ENCODE data around the gene ARRDC2. TPM values are rescaled to one million over a fixed set of nuclear protein-coding genes. Genes with fewer than 3 reads are reported as not detected.

Gene ARRDC2
- total RNA-seq, 1 donor from 2014 or later = 2.6 TPM

- no peaks in the 10 kb centered on the region for H3K79me2 ChIP-seq (ENCODE audit: insufficient read depth, low read length)
- peak overlapping the region; percentile 9 for H3K4me2 ChIP-seq (ENCODE audit: low read length)
- no peaks in the 10 kb centered on the region for H3K4me1 ChIP-seq (ENCODE audit: insufficient read depth, low read length)
- TF ChIP-seq CTCF (IDR thresholded peaks at IDR 0.05; ENCODE audit: insufficient read depth, low read depth, low read length) = no peak
- no peak for TF ChIP-seq EZH2 (IDR thresholded peaks at IDR 0.05; ENCODE audit: insufficient read depth, low read length)
- Mint-ChIP-seq H3K4me3 (ENCODE audit: unreplicated experiment) (no peak overlapping the region), H3K27me3 (ENCODE audit: low read depth, unreplicated experiment) (peaks cover 26% of the 10 kb centered on the region), H3K4me1 (ENCODE audit: low read depth, unreplicated experiment) (no peaks in the 10 kb centered on the region), H3K36me3 (ENCODE audit: low read depth, unreplicated experiment) (no peaks in the 10 kb centered on the region), H3K27ac (ENCODE audit: unreplicated experiment) (no peak overlapping the region), H3K9me3 (ENCODE audit: unreplicated experiment) (no peaks in the 10 kb centered on the region)
- no peaks in the 10 kb centered on the region for H3K9me3 ChIP-seq (ENCODE audit: insufficient read depth, low read depth, low read length)
- H2AFZ ChIP-seq (ENCODE audit: low read depth, low read length) = no peak overlapping the region
- FAIRE-seq = no peak
- no peak overlapping the region for H3K4me3 ChIP-seq (ENCODE audit: insufficient read depth, low read depth, low read length)
- no peaks in the 10 kb centered on the region for H3K36me3 ChIP-seq (ENCODE audit: insufficient read depth, low read length)
- H3K27me3 ChIP-seq (ENCODE audit: insufficient read depth, low read length) = peaks cover 2% of the 10 kb centered on the region
- H4K20me1 ChIP-seq (ENCODE audit: insufficient read depth, low read length) = no peaks in the 10 kb centered on the region
- H3K27ac ChIP-seq (ENCODE audit: low read depth, low read length) = no peak overlapping the region
- no peak overlapping the region for H3K9ac ChIP-seq (ENCODE audit: low read length)
- peak; percentile 41 for DNase-seq (ENCODE audit: low read depth)
Observed at GRCh38 chr19:18053576-18054219, 45.7 kb downstream of the ARRDC2 start.

GRCh38 chr19:18055967-18056366 is 48.0 kb downstream of the ARRDC2 start:
- Mint-ChIP-seq H3K27ac (ENCODE audit: unreplicated experiment) (no peak overlapping the region), H3K4me3 (ENCODE audit: unreplicated experiment) (no peak overlapping the region), H3K9me3 (ENCODE audit: unreplicated experiment) (no peaks in the 10 kb centered on the region), H3K27me3 (ENCODE audit: low read depth, unreplicated experiment) (peaks cover 27% of the 10 kb centered on the region), H3K36me3 (ENCODE audit: low read depth, unreplicated experiment) (no peaks in the 10 kb centered on the region), H3K4me1 (ENCODE audit: low read depth, unreplicated experiment) (no peaks in the 10 kb centered on the region)
- Histone ChIP-seq H3K4me1 (ENCODE audit: insufficient read depth, low read length) (no peaks in the 10 kb centered on the region), H3K27ac (ENCODE audit: low read depth, low read length) (no peak overlapping the region), H3K4me2 (ENCODE audit: low read length) (no peak overlapping the region), H3K9me3 (ENCODE audit: insufficient read depth, low read depth, low read length) (peaks cover 3% of the 10 kb centered on the region), H3K36me3 (ENCODE audit: insufficient read depth, low read length) (no peaks in the 10 kb centered on the region), H3K79me2 (ENCODE audit: insufficient read depth, low read length) (no peaks in the 10 kb centered on the region), H3K9ac (ENCODE audit: low read length) (no peak overlapping the region), H3K4me3 (ENCODE audit: insufficient read depth, low read depth, low read length) (no peak overlapping the region), H2AFZ (ENCODE audit: low read depth, low read length) (no peak overlapping the region), H3K27me3 (ENCODE audit: insufficient read depth, low read length) (peaks cover 2% of the 10 kb centered on the region), H4K20me1 (ENCODE audit: insufficient read depth, low read length) (no peaks in the 10 kb centered on the region)
- no peak for FAIRE-seq
- DNase-seq (ENCODE audit: low read depth) = no peak
- TF ChIP-seq CTCF (IDR thresholded peaks at IDR 0.05; ENCODE audit: insufficient read depth, low read depth, low read length) (no peak), EZH2 (IDR thresholded peaks at IDR 0.05; ENCODE audit: insufficient read depth, low read length) (no peak)

DNA sequence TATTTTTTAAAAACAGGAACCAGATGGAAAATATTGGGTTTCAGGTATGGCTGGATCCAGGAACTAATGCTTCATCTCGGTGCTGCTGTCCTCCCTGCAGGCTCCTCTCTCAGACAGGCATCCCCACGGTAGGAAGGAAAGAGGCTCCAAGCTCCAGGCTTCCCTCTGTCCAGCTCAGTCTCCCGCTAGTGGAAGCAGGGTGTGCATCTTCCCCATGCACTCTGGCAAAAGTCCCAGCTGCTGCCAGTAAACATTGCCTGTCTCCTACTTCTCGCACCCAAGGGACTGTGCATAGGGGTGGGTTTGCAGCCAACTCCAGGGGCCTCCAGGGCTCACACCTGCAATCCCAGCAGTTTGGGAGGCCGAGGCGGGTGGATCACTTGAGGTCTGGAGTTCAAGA is 49.6 kb downstream of the ARRDC2 start:
- H4K20me1 ChIP-seq (ENCODE audit: insufficient read depth, low read length) = no peaks in the 10 kb centered on the region
- no peak for FAIRE-seq
- H3K36me3 ChIP-seq (ENCODE audit: insufficient read depth, low read length) = no peaks in the 10 kb centered on the region
- TF ChIP-seq EZH2 (IDR thresholded peaks at IDR 0.05; ENCODE audit: insufficient read depth, low read length) = no peak
- H3K27ac Mint-ChIP-seq (ENCODE audit: unreplicated experiment) = no peak overlapping the region
- H3K4me2 ChIP-seq (ENCODE audit: low read length) = no peak overlapping the region
- H3K4me1 Mint-ChIP-seq (ENCODE audit: low read depth, unreplicated experiment) = no peaks in the 10 kb centered on the region
- no peaks in the 10 kb centered on the region for H3K27me3 ChIP-seq (ENCODE audit: insufficient read depth, low read length)
- H3K9me3 Mint-ChIP-seq (ENCODE audit: unreplicated experiment) = no peaks in the 10 kb centered on the region
- H3K79me2 ChIP-seq (ENCODE audit: insufficient read depth, low read length) = no peaks in the 10 kb centered on the region
- no peak overlapping the region for H3K27ac ChIP-seq (ENCODE audit: low read depth, low read length)
- DNase-seq (ENCODE audit: low read depth) = no peak
- H3K4me3 Mint-ChIP-seq (ENCODE audit: unreplicated experiment) = no peak overlapping the region
- H3K36me3 Mint-ChIP-seq (ENCODE audit: low read depth, unreplicated experiment) = no peaks in the 10 kb centered on the region
- no peaks in the 10 kb centered on the region for H3K4me1 ChIP-seq (ENCODE audit: insufficient read depth, low read length)
- peaks cover 33% of the 10 kb centered on the region for H3K27me3 Mint-ChIP-seq (ENCODE audit: low read depth, unreplicated experiment)
- H3K9ac ChIP-seq (ENCODE audit: low read length) = no peak overlapping the region
- H2AFZ ChIP-seq (ENCODE audit: low read depth, low read length) = peak overlapping the region; percentile 18
- no peak overlapping the region for H3K4me3 ChIP-seq (ENCODE audit: insufficient read depth, low read depth, low read length)
- H3K9me3 ChIP-seq (ENCODE audit: insufficient read depth, low read depth, low read length) = peaks cover 3% of the 10 kb centered on the region

All from astrocyte (in vitro differentiated cells and primary cell).